Transverse colon (tissue), 4 donors: ENCODE results near the gene TLL2. TPM values are rescaled to one million over a fixed set of nuclear protein-coding genes. Genes with fewer than 3 reads are reported as not detected.

Source experiments
- DNase-seq: peaks from one replicate; pipeline ENCODE4 v3.0.0-alpha.2; 2019
- H3K27ac ChIP-seq, 4 donors: fragments of 200-600 bp; sonication (generic); 2 replicates each; pipeline ENCODE4 v1.5.1; 2016 to 2018; ENCODE audit warnings: inconsistent platforms in 4 of 4
- H3K27me3 ChIP-seq: fragments of 200-600 bp; sonication (generic); 2 replicates; pipeline ENCODE4 v1.5.1; 2017; ENCODE audit warnings: inconsistent platforms
- H3K36me3 ChIP-seq, 4 donors: fragments of 200-600 bp; sonication (generic); 2 replicates each; pipeline ENCODE4 v1.5.1; 2017 to 2019; ENCODE audit warnings: inconsistent platforms in 4 of 4
- H3K4me1 ChIP-seq, 4 donors: fragments of 200-600 bp; sonication (generic); 2 replicates each; pipeline ENCODE4 v1.5.1; 2017 to 2020; ENCODE audit warnings: inconsistent platforms in 4 of 4
- H3K4me3 ChIP-seq, 4 donors: fragments of 200-600 bp; sonication (generic); 1 replicate in 1 of 4; 2 replicates in 3 of 4; pipeline versions ENCODE4 v1.5.1 to v1.6.1; 2017 to 2019; ENCODE audit warnings: inconsistent platforms in 4 of 4
- H3K9me3 ChIP-seq, 2 donors: fragments of 200-600 bp; sonication (generic); 2 replicates each; pipeline ENCODE4 v1.5.1; 2017 to 2019; ENCODE audit warnings: inconsistent platforms in 2 of 2
- EP300 ChIP-seq: sonication (generic); formaldehyde crosslinking; IDR thresholded peaks from one replicate; pipeline ENCODE4 v1.6.1; 2017; ENCODE audit warnings: antibody characterized with exemption, low read depth
- POLR2A ChIP-seq: fragments of 450-650 bp; IDR thresholded peaks from one replicate; pipeline ENCODE4 v1.6.1; 2016; ENCODE audit warnings: antibody characterized with exemption, mild to moderate bottlenecking, moderate library complexity
- POLR2AphosphoS5 ChIP-seq, 3 donors: sonication (generic); formaldehyde crosslinking; IDR thresholded peaks; one replicate each; pipeline ENCODE4 v1.6.1; 2016; ENCODE audit warnings: antibody characterized with exemption in 3 of 3
- WGBS, 2 donors: methylation state at CpG; one replicate each; pipeline ENCODE4 v1.1.5; 2018; ENCODE audit warnings: low coverage in 1 of 2; 5-methylcytosine and 5-hydroxymethylcytosine counted together
- in situ Hi-C, 4 donors: fragments of 200-750 bp; cut with MboI; loops; one replicate each; pipeline versions ENCODE4 v1.15.0 to v1.15.1; 2017; ENCODE audit warnings: low sequenced_read_pairs in 3 of 4, low pct_ligation_motif_present in 1 of 4, low pct_unique_long_range_greater_than_20kb in 1 of 4
- intact Hi-C: fragments of 100-400 bp; cut with DNase I; formaldehyde crosslinking; loops from one replicate; pipeline ENCODE4 v1.15.1; 2023; ENCODE audit warnings: low total_unique reads
- total RNA-seq, 4 donors: library from RNA; depleted of rRNA; stranded (reverse); fragments of >200 nt; gene quantifications; one replicate each; pipeline ENCODE4 v1.1.0, GENCODE V29; 2016
- TF ChIP-seq, protein P1 (sequence below), 5 experiments: fragments of 200-600 bp in 3 of 5; fragments of 450-650 bp in 2 of 5; sonication (generic) in 3 of 5; IDR thresholded peaks; 1 replicate in 2 of 5; 2 replicates in 3 of 5; pipeline ENCODE4 v1.5.1; 2016 to 2017; ENCODE audit warnings: antibody characterized with exemption in 5 of 5, inconsistent platforms in 3 of 5, mild to moderate bottlenecking in 2 of 5, moderate library complexity in 1 of 5

TLL2 gene
- total RNA-seq, 4 donors from 2014 or later = 0.32 to 0.96 TPM; not detected in 2

DNA sequence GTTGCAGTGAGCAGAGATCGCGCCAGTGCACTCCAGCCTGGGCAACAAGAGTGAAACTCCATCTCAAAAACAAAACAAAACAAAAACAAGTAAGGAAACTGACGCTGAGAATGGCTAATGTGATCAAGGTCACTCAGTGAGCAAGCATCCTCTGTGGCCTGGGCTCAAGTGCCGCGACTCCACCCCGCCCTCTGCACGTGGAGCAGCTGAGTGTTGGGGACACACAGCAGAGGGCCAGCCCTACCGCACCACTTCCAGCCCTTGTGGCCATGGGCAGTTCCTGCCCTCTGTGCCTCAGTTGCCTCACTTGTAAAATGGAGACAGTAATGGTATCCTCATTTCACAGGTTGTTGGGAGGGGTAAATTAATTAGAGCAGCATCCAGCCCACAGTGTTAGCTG is 134.0 kb downstream of the TLL2 start:
- 82 to 83% methylated on average over 3 to 8 of the region's 8 CpGs for WGBS, 2 donors
- H3K9me3 ChIP-seq = no peaks in the 10 kb centered on the region
- TF ChIP-seq POLR2AphosphoS5 (IDR thresholded peaks at IDR 0.05) = no peak
- no peak for TF ChIP-seq POLR2A
- TF ChIP-seq EP300 = no peak
- TF ChIP-seq, protein P1, sequence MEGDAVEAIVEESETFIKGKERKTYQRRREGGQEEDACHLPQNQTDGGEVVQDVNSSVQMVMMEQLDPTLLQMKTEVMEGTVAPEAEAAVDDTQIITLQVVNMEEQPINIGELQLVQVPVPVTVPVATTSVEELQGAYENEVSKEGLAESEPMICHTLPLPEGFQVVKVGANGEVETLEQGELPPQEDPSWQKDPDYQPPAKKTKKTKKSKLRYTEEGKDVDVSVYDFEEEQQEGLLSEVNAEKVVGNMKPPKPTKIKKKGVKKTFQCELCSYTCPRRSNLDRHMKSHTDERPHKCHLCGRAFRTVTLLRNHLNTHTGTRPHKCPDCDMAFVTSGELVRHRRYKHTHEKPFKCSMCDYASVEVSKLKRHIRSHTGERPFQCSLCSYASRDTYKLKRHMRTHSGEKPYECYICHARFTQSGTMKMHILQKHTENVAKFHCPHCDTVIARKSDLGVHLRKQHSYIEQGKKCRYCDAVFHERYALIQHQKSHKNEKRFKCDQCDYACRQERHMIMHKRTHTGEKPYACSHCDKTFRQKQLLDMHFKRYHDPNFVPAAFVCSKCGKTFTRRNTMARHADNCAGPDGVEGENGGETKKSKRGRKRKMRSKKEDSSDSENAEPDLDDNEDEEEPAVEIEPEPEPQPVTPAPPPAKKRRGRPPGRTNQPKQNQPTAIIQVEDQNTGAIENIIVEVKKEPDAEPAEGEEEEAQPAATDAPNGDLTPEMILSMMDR (IDR thresholded peaks at IDR 0.05) = no peak
- no peaks in the 10 kb centered on the region for H3K36me3 ChIP-seq
- in situ Hi-C loops = loop anchor here in 1 of 4 donors (25.0 kb wide), 1 partner anchor 133 kb away; the partner anchor contains the start of gene TLL2
- H3K27ac ChIP-seq = no peak overlapping the region
- intact Hi-C loops = loop anchor here (10.0 kb wide), 1 partner anchor 455 kb away; the partner anchor contains the start of gene LCOR
- DNase-seq = no peak
- peaks cover 4 to 29% (median 13%) of the 10 kb centered on the region in 4 donors for H3K4me1 ChIP-seq
- H3K27me3 ChIP-seq = no peaks in the 10 kb centered on the region
- no peak overlapping the region for H3K4me3 ChIP-seq

DNA sequence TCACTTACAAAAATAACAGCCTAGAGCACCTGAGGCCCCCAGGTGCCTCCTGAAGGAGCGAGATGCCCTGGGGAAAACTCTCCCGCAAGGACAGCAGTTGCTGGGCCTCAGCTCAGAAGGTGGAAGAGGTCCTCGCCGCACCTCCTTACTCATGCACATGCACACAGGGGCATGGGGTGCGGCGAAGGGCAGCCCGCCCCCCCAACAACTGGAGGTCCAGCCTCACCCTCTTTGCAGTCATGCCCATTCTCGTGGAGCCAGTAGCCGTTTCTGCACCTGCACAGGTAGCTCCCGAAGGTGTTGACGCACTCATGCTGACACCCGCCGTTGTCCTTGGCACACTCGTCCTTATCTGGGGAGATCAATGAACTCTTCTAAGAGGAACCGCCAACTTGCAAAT is 135.0 kb downstream of the TLL2 start:
- no peak for DNase-seq
- peak overlapping the region in 3 of 4 donors; percentile 6 to 45 (median 27) for H3K27ac ChIP-seq
- intact Hi-C loops (loop anchor here (10.0 kb wide), 1 partner anchor 456 kb away; the partner anchor contains the start of gene LCOR), in situ Hi-C loops (loop anchor here in 1 of 4 donors (25.0 kb wide), 1 partner anchor 134 kb away; the partner anchor contains the start of gene TLL2)
- H3K36me3 ChIP-seq = no peaks in the 10 kb centered on the region
- WGBS, 2 donors = 82% methylated on average over 15 of the region's 15 CpGs; no CpG with 5 or more reads in 1 of the 2 donors
- H3K4me3 ChIP-seq = no peak overlapping the region
- TF ChIP-seq EP300 = no peak
- TF ChIP-seq, protein P1 (IDR thresholded peaks at IDR 0.05) = no peak
- no peak for TF ChIP-seq POLR2A
- no peak for TF ChIP-seq POLR2AphosphoS5 (IDR thresholded peaks at IDR 0.05)
- no peaks in the 10 kb centered on the region for H3K9me3 ChIP-seq
- no peaks in the 10 kb centered on the region for H3K27me3 ChIP-seq
- H3K4me1 ChIP-seq = peaks cover 4 to 29% (median 14%) of the 10 kb centered on the region in 4 donors

DNA sequence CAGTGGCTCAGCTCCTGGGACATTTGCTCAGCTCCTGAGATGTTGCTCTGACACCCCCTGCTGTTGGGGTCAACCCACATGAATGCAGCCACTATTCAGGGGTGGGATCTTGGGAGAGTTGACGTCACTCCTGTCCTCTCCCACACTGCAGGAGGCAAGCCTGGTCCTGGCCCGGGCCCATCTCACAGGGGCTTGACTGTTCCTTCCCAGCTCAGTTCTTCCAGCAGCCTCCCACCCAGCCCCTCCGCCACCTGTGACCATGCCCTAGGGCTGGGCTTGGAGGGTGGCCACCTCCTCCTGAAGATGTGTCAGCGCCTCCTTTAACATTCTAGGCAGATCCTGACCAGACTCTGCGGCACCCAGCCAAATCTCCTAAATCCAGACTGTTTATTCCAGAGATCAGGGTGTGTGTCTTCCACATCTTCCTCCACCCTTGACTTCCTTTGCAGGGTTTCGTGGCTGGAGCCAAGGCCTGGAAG is 135.9 kb downstream of the TLL2 start:
- H3K36me3 ChIP-seq = no peaks in the 10 kb centered on the region
- DNase-seq = peak; percentile 64
- H3K27ac ChIP-seq = peak overlapping the region in 2 of 4 donors; percentile 6 to 45
- no peaks in the 10 kb centered on the region for H3K9me3 ChIP-seq
- TF ChIP-seq POLR2A = no peak
- peak; percentile 25 for TF ChIP-seq EP300
- peak; percentile 58 to 89 (median 84) for TF ChIP-seq POLR2AphosphoS5 (IDR thresholded peaks at IDR 0.05)
- no peaks in the 10 kb centered on the region for H3K27me3 ChIP-seq
- 50 to 60% methylated on average over 1 to 6 of the region's 6 CpGs for WGBS, 2 donors
- intact Hi-C loops = loop anchor here (10.0 kb wide), 1 partner anchor 457 kb away; the partner anchor contains the start of gene LCOR
- in situ Hi-C loops = loop anchor here in 1 of 4 donors (25.0 kb wide), 1 partner anchor 134 kb away; the partner anchor contains the start of gene TLL2
- peaks cover 4 to 29% (median 14%) of the 10 kb centered on the region in 4 donors for H3K4me1 ChIP-seq
- no peak overlapping the region for H3K4me3 ChIP-seq

DNA sequence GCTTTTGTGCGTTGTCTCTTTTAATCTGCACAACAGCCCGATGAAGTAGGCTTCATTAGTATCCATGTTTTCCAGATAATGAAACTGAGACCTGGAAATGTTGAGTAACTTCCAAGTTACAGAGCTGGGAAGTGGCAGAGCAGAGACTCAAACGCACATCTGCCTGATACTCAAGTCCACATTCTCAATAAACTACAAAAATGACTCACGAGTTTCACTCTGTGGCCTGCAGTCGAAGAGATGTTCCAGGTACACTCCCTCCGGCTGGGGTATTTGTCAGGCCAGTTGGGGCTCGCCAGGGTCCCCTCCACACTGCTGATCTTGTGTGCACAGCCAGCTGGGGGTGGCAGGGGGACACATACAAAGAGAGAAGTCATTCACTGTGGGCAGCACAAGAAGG is 137.2 kb downstream of the TLL2 start:
- Histone ChIP-seq H3K36me3 (no peaks in the 10 kb centered on the region), H3K4me1 (peaks cover 4 to 29% (median 13%) of the 10 kb centered on the region in 4 donors), H3K9me3 (no peaks in the 10 kb centered on the region), H3K27me3 (no peaks in the 10 kb centered on the region), H3K27ac (no peak overlapping the region), H3K4me3 (no peak overlapping the region)
- TF ChIP-seq POLR2AphosphoS5 (IDR thresholded peaks at IDR 0.05) (no peak), POLR2A (no peak), EP300 (no peak)
- TF ChIP-seq, protein P1 (IDR thresholded peaks at IDR 0.05) = no peak
- no peak for DNase-seq
- in situ Hi-C loops (loop anchor here in 1 of 4 donors (25.0 kb wide), 1 partner anchor 136 kb away; the partner anchor contains the start of gene TLL2), intact Hi-C loops (loop anchor here (10.0 kb wide), 1 partner anchor 458 kb away; the partner anchor contains the start of gene LCOR)
- 49 to 75% methylated on average over 2 to 7 of the region's 7 CpGs for WGBS, 2 donors
